Superior temporal gyrus (tissue), 1 donor: ENCODE results near the gene INF2.
"Not testable (repeated sequence)": the region's sequence is repeated elsewhere in the genome, so short reads cannot be mapped to it uniquely, and the experiment has no call there.

ENCODE experiments used
- DNase-seq: peaks from one replicate; pipeline ENCODE4 v3.0.0-alpha.2; 2016; ENCODE audit errors: extremely low spot score

The INF2 gene

GRCh38 chr14:104657101-104657524, 32.3 kb upstream of the INF2 start:
- peak; percentile 51 for DNase-seq

- no peak for DNase-seq
Observed at GRCh38 chr14:104657563-104658324, 31.7 kb upstream of the INF2 start.

GRCh38 chr14:104658325-104658712, 31.1 kb upstream of the INF2 start:
- no peak for DNase-seq

GRCh38 chr14:104659146-104659545, 30.3 kb upstream of the INF2 start:
- DNase-seq, result no peak

GRCh38 chr14:104659764-104660523, 29.5 kb upstream of the INF2 start:
- no peak for DNase-seq

GRCh38 chr14:104660597-104660996, 28.8 kb upstream of the INF2 start:
- DNase-seq, result no peak

- no peak for DNase-seq
Observed at GRCh38 chr14:104661086-104661485, 28.3 kb upstream of the INF2 start.

- not testable (repeated sequence) for DNase-seq
Observed at GRCh38 chr14:104661528-104662157, 27.8 kb upstream of the INF2 start.

- not testable (repeated sequence) for DNase-seq
Observed at GRCh38 chr14:104662472-104662871, 26.9 kb upstream of the INF2 start.

GRCh38 chr14:104664107-104664506, 25.3 kb upstream of the INF2 start:
- no peak for DNase-seq

- no peak for DNase-seq
Observed at GRCh38 chr14:104664588-104664987, 24.8 kb upstream of the INF2 start.

GRCh38 chr14:104665114-104665656, 24.2 kb upstream of the INF2 start:
- DNase-seq, result no peak

GRCh38 chr14:104665657-104666522, 23.5 kb upstream of the INF2 start:
- DNase-seq, result peak; percentile 93

- DNase-seq, result peak; percentile 51
Observed at GRCh38 chr14:104666523-104666895, 22.9 kb upstream of the INF2 start.

GRCh38 chr14:104666981-104667380, 22.4 kb upstream of the INF2 start:
- no peak for DNase-seq

- no peak for DNase-seq
Observed at GRCh38 chr14:104669697-104670096, 19.7 kb upstream of the INF2 start.

- not testable (repeated sequence) for DNase-seq
Observed at GRCh38 chr14:104671330-104671977, 18.0 kb upstream of the INF2 start.

GRCh38 chr14:104672119-104672518, 17.3 kb upstream of the INF2 start:
- DNase-seq, result not testable (repeated sequence)

- no peak for DNase-seq
Observed at GRCh38 chr14:104673481-104673880, 15.9 kb upstream of the INF2 start.

- DNase-seq, result no peak
Observed at GRCh38 chr14:104675447-104675846, 14.0 kb upstream of the INF2 start.
